Left lobe of liver (tissue), 1 donor: Measurements from ENCODE around the gene CINP. TPM values are rescaled to one million over a fixed set of nuclear protein-coding genes. Genes with fewer than 3 reads are reported as not detected.

ENCODE experiments used
- total RNA-seq: library from RNA; stranded (reverse); gene quantifications from one replicate; pipeline ENCODE4 v1.2.1, GENCODE V29; 2021
- donor health status: DM: no; HTN: yes; CAD: no.

Gene CINP
- total RNA-seq, 1 donor from 2014 or later: 20.8 TPM

Other genes starting within 250 kb of the CINP start
- gene WDR20, start 223.0 kb downstream of the CINP start, total RNA-seq: 14.0 TPM
- gene MOK, start 57.7 kb downstream of the CINP start, total RNA-seq: 3.2 TPM
- gene ZNF839, start 43.1 kb downstream of the CINP start, total RNA-seq: 8.0 TPM
- gene TECPR2, start 51 bp upstream of the CINP start, total RNA-seq: 15.1 TPM
- gene ANKRD9, start 146.9 kb upstream of the CINP start, total RNA-seq: 14.5 TPM
- gene RCOR1, start 229.8 kb upstream of the CINP start, total RNA-seq: 8.9 TPM